ENCODE data around the gene PFKFB4.
A peak's percentile ranks its signal among the peaks of the same experiment; 100 is the strongest.

The PFKFB4 gene

GRCh38 chr3:48584836-48585235 lies 28.2 kb upstream of the PFKFB4 start:
- no peak for DNase-seq (ENCODE audit: low read depth in 2 of 2)

- DNase-seq (ENCODE audit: low read depth in 2 of 2) = no peak
Measured at GRCh38 chr3:48581621-48582481, 25.2 kb upstream of the PFKFB4 start.

DNA sequence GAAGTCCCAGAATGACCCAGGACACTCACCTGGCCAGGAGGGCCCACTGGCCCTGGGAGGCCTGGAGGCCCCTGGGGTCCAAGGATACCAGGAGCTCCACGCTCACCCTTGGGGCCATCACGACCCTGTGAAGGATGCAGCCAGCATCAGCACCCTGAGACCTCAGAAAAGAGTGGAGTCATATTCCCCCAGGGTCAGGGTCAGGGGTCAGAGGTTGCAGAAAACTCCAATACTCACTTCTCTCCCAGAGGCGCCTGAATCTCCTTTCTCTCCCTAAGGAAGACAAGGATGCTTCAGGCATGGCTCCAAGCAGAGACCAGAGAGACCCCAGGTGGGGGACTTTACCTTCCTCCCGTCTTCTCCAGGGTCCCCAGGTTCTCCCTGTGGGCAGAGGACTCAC lies 20.0 kb upstream of the PFKFB4 start:
- DNase-seq (ENCODE audit: low read depth in 2 of 2) = no peak

DNA sequence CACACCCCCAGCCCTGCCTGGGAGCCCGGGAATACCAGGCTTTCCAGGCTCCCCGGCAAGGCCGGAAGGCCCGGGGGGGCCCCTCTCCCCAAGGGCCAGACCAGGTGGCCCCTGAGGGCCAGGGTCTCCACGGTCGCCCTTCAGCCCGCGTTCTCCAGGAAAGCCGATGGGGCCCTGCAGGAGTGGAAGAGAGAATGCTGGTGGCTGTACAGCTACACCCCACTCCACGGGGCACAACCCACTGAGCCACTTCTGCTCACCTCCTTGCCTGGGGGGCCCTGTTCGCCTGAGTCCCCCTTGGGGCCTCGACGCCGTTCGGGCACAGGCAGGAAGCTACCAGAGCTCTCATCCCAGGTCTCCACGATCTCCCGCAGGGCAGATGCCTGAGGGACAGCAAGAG lies 18.8 kb upstream of the PFKFB4 start:
- no peak for DNase-seq (ENCODE audit: low read depth in 2 of 2)

DNA sequence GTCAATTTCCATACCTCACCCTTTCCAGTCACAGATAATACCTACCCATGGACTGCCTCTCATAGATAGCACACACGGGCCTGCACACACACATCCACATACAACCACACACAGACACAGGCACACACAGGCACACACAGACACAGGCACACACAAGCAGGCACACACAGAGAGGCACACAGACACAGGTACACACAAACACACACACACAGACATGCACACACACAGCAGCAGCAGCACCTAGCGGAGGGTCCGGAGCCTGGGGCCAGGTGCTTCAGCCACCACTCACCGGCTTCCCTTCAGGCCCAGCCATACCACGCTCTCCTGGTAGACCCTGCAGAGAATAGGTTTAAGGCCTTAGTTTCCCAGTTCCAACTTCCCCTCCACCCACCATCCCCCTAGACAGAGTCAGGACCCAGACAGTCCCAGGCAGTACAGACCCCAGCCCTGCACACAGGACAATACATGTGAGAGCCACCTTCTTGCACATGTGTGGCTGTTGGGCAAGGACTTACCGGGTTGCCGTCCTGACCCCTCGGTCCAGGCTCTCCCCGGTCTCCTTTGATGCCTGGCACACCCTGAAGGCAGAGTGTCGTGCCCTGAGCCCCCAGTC lies 17.5 kb upstream of the PFKFB4 start:
- DNase-seq (ENCODE audit: low read depth in 2 of 2) = no peak

DNA sequence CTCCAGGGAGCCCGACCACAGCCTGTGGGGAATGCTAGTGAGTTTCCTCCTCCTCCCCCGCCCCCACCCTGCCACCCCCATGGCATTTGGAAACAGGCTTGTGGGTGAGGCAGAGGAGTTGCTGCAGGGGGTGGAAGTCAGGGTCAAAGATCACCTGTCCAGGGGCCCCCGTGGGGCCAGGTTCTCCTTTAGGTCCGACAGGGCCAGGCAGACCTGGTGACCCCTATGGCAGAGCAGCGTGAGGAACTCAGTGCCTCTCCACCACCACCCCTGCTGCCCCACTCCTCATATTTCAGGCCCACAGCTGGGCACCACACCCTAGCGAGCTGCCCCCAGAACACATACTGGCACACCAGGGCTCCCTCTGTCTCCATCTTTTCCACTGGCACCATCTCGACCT lies 15.9 kb upstream of the PFKFB4 start:
- DNase-seq (ENCODE audit: low read depth in 2 of 2) = no peak

DNA sequence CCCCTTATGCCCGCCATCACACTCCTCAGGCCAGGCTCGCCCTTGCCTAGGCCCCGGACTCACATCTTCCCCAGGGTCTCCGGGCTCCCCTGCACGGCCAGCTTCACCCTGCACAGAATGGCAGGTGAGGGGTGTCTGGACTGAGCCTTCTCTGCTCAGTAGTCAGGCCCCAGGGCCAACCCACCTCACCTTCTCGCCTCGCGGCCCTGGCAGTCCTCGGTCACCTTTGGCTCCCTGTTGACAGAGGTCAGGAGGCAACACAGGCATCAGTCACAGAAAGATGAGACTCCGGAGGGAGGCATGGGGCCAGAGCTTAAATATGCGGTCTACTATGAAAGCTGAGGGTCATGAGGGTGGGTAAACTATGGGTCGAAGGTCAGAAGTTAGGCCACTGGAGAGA lies 15.3 kb upstream of the PFKFB4 start:
- DNase-seq (ENCODE audit: low read depth in 2 of 2) = no peak

- no peak for DNase-seq (ENCODE audit: low read depth in 2 of 2)
Measured at GRCh38 chr3:48569808-48570450, 13.3 kb upstream of the PFKFB4 start.

DNA sequence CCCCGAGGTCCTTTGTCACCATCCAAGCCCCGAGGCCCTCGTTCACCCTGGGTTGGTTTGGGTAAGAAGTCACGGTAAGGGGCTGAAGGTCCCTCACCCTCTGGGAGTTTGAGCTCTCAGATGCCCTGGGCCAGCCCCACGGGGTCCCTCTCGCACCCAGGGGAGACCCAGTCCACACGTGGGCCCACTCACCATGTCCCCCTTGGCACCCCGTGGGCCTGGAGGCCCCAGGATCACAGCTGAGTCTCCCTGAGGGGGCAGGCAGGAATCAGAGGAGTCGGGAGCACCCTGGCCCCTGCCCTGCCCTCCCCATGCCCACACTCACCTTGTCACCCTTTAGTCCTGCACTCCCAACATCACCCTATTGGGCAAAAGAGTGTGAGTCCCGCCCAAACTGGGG lies 12.8 kb upstream of the PFKFB4 start:
- DNase-seq (ENCODE audit: low read depth in 2 of 2) = no peak

GRCh38 chr3:48568476-48568875 lies 11.9 kb upstream of the PFKFB4 start:
- no peak for DNase-seq (ENCODE audit: low read depth in 2 of 2)

DNA sequence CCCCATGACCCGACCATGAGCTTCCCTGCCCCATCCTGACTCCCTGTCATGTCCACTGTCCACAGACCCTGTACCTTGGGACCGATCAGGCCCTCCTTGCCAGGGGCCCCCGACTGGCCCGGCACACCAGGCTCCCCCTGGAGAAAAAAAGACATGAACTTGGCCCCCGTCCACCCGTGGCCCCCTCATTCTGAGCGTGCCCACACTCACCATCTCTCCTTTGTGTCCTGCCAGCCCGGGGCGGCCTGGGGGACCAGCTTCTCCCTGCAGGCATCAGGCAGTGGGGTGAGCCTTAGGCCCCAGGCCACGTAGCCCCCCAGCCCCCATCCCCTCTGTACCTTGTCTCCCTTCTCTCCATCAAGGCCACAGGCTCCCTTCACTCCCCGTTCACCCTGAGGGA lies 10.9 kb upstream of the PFKFB4 start:
- no peak for DNase-seq (ENCODE audit: low read depth in 2 of 2)

GRCh38 chr3:48567090-48567489 lies 10.5 kb upstream of the PFKFB4 start:
- no peak for DNase-seq (ENCODE audit: low read depth in 2 of 2)

GRCh38 chr3:48566401-48566760 lies 9.8 kb upstream of the PFKFB4 start:
- DNase-seq (ENCODE audit: low read depth in 2 of 2) = no peak

- no peak for DNase-seq (ENCODE audit: low read depth in 2 of 2)
Measured at GRCh38 chr3:48565591-48566400, 9.2 kb upstream of the PFKFB4 start.

DNA sequence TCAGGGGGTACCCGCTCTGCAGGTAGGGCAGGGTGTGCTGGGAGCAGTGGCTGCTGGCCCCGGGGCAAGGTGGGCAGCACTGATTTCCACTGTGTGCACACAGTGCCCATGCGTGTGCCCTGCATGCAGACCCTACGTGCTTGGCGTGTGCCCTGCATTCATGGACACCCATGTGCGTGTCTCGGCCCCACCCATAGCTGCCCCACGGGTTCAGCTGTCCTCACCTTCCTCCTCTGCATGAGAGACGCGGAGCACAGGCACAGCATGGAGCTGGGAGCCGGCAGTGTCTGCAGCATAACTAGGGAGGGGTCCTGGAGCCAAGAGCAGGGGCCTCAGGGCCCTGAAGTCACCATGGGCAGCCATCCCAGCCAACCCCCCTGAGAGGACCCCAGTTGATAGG lies 8.6 kb upstream of the PFKFB4 start:
- DNase-seq (ENCODE audit: low read depth in 2 of 2) = no peak

DNA sequence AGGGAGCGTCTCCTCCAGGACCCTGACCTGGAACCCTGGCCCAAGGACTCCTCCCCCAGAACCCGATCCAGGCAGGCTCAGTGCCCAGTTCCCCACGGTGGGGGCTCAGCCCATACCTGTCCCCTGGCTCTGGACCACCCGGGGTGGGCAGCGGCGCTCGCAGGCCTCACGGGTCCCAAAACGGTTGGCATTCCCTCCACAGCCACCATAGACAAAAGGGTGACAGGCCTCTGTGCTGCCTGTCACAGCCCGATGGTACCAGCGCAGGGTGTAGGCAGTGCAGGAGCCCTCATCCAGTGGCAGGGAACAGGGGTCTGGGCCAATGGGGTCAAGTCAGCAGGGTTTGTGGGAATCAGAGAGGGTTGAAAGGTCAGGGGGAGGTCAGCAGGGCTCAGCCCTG lies 8.1 kb upstream of the PFKFB4 start:
- no peak for DNase-seq (ENCODE audit: low read depth in 2 of 2)

- DNase-seq (ENCODE audit: low read depth in 2 of 2) = peak in 1 of 2 donors; percentile 32
Measured at GRCh38 chr3:48564022-48564421, 7.4 kb upstream of the PFKFB4 start.

DNA sequence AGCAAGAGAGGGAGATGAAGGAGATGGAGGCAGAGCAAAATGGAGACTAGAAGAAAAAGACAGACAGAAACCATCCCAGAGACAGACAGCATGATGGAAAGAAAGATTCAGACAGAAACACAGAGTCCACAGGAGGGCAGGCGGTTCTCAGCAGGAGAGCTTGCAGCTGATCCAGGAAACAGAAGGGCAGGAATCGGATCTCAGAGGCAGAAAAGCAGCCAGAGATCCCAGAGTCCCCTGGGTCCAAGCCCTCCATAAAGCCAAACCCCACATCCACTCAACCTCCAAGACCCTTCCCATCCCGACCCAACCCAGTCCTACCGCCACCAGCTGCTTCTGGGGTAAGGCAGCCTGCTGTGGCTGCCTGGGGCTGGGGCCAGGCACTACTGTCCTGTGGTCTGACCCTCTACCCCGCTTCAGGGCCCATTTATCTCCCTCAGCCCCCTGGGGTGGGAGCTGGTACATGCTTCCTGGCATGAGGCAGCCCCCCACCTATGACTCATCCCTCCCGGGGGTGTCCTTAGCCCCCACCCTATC lies 6.8 kb upstream of the PFKFB4 start, which contains the start of gene UCN2:
Gene UCN2 (minus strand): TSS at position 400 of the 537 bp plus-strand sequence. CDS start 657 bp downstream, outside the sequence.
- no peak for DNase-seq (ENCODE audit: low read depth in 2 of 2)

DNA sequence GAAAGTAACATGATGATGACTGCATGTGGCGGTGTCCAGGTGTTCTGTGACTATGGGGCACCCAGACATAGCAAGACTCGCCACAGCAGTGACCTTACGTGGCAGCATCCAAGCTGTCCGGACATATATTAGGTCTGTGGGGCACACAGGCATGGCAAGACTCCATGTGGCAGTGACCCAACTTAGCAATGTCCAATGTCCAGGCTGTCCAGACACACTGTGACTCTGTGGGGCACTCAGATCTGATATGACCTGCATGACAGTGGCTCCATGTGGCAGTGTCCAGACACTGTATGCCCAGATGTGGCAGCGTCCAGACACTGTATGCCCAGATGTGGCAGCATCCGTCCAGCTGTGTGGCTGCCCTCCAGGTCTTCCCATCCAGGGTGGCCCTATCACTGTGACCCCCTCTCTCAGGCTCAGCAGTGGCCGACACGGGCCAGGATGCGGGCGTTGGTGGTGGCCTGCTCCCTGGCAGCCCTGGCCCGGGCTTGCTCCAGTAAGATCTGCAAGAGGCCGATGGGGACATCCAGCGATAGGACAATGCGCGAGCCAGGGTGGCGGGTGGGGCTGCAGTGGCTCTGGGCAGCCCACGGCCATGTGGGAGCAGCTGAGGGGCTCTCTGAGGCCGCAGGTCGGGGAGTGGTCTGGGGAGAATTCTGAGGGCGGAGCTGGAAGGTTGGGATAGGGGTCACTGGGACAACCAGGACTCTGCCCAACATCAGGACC lies 5.9 kb upstream of the PFKFB4 start:
- DNase-seq (ENCODE audit: low read depth in 2 of 2) = no peak

GRCh38 chr3:48561045-48561736 lies 4.6 kb upstream of the PFKFB4 start:
- DNase-seq (ENCODE audit: low read depth in 2 of 2) = no peak

GRCh38 chr3:48560648-48561018 lies 4.0 kb upstream of the PFKFB4 start:
- DNase-seq (ENCODE audit: low read depth in 2 of 2) = no peak

Measured in stimulated activated CD8-positive, alpha-beta memory T cell treated with anti-CD3 and anti-CD28 coated beads, Interleukin-2, amount 100 ng/mL, for 1 hour (primary cell).